Peyer's patch (tissue), 4 donors: ENCODE data around the gene PIK3C3. TPM values are rescaled to one million over a fixed set of nuclear protein-coding genes. Genes with fewer than 3 reads are reported as not detected.
"Not testable (repeated sequence)": the region's sequence is repeated elsewhere in the genome, so short reads cannot be mapped to it uniquely, and the experiment has no call there.

Experiments used
- DNase-seq, 3 donors: peaks; one replicate each; pipeline ENCODE4 v3.0.0-alpha.2; 2017 to 2019
- H3K27ac ChIP-seq, 4 donors: fragments of 200-600 bp; sonication (generic); one replicate each; pipeline ENCODE4 v1.5.1; 2016 to 2019
- H3K27me3 ChIP-seq, 2 donors: fragments of 200-600 bp; sonication (generic); one replicate each; pipeline ENCODE4 v1.5.1; 2019
- H3K36me3 ChIP-seq, 3 donors: fragments of 200-600 bp; sonication (generic); one replicate each; pipeline ENCODE4 v1.5.1; 2016 to 2019
- H3K4me1 ChIP-seq, 4 donors: fragments of 200-600 bp; sonication (generic); one replicate each; pipeline ENCODE4 v1.5.1; 2016 to 2019
- H3K4me3 ChIP-seq, 4 donors: fragments of 200-600 bp; sonication (generic); 1 replicate in 3 of 4; 2 replicates in 1 of 4; pipeline ENCODE4 v1.5.1; 2016 to 2019; ENCODE audit warnings: mild to moderate bottlenecking in 1 of 4
- H3K9me3 ChIP-seq, 4 donors: fragments of 200-600 bp; sonication (generic); one replicate each; pipeline ENCODE4 v1.5.1; 2016 to 2019; ENCODE audit warnings: mild to moderate bottlenecking in 1 of 4
- POLR2A ChIP-seq, 2 donors: fragments of 450-650 bp; IDR thresholded peaks; one replicate each; pipeline ENCODE4 v1.5.1; 2017; ENCODE audit warnings: antibody characterized with exemption in 2 of 2, mild to moderate bottlenecking in 2 of 2, moderate library complexity in 2 of 2
- total RNA-seq, 4 donors: library from RNA; depleted of rRNA; stranded (reverse); fragments of >200 nt; gene quantifications; one replicate each; pipeline ENCODE4 v1.1.0, GENCODE V29; 2016
- TF ChIP-seq, protein P1 (sequence below), 6 experiments: fragments of 450-650 bp in 4 of 6; fragments of 200-600 bp in 2 of 6; sonication (generic) in 1 of 6; IDR thresholded peaks; one replicate each; pipeline ENCODE4 v1.5.1; 2017 to 2019; ENCODE audit warnings: antibody characterized with exemption in 6 of 6, mild to moderate bottlenecking in 3 of 6, moderate library complexity in 1 of 6

Gene PIK3C3
- total RNA-seq, 4 donors from 2014 or later = 33.3 to 59.4 (median 39.5) TPM

DNA sequence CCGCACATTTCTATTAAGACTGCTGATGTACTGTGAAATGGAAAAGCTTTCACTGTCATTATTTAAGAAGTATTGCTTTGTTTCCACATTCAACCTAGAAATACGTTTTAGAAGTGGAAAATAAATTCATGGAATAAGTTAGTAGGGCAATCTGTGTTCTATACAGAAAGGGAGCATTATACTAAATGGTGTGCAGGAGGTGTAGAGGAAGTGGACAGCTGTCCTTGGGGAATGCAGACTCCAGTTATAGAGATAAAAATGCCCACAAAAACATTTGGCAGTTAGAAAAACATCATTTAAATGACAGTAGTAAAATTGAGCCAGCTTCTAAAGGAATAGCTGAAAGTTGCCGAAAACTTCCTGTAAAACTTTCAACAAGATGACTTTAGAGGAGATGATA is 46.8 kb downstream of the PIK3C3 start:
- Histone ChIP-seq H3K27ac (no peak overlapping the region), H3K4me1 (no peaks in the 10 kb centered on the region), H3K36me3 (peaks cover 0 to 75% (median 0%) of the 10 kb centered on the region in 3 donors), H3K4me3 (no peak overlapping the region), H3K27me3 (no peaks in the 10 kb centered on the region), H3K9me3 (no peaks in the 10 kb centered on the region)
- TF ChIP-seq, protein P1, sequence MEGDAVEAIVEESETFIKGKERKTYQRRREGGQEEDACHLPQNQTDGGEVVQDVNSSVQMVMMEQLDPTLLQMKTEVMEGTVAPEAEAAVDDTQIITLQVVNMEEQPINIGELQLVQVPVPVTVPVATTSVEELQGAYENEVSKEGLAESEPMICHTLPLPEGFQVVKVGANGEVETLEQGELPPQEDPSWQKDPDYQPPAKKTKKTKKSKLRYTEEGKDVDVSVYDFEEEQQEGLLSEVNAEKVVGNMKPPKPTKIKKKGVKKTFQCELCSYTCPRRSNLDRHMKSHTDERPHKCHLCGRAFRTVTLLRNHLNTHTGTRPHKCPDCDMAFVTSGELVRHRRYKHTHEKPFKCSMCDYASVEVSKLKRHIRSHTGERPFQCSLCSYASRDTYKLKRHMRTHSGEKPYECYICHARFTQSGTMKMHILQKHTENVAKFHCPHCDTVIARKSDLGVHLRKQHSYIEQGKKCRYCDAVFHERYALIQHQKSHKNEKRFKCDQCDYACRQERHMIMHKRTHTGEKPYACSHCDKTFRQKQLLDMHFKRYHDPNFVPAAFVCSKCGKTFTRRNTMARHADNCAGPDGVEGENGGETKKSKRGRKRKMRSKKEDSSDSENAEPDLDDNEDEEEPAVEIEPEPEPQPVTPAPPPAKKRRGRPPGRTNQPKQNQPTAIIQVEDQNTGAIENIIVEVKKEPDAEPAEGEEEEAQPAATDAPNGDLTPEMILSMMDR (IDR thresholded peaks at IDR 0.05) = no peak
- TF ChIP-seq POLR2A (IDR thresholded peaks at IDR 0.05) = no peak
- DNase-seq = no peak

DNA sequence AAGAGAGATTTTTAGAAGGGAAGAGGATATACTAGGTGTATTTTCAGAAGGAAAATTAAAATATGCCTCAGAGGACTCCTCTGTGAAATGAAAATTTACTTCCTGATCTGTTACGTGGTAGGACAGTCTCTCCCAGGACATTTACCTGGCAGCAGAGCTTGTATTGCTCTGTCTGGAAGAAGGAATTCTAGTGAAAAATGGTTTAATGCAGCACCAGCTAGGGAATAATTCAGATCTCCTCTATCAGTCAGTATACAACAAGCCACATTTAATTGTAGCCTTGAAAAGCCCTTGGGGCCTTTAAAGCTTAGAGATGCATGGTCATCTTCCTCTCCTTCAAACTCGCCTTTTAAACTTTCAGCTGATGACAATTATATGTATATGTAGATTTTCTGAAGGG is 49.6 kb downstream of the PIK3C3 start:
- H3K36me3 ChIP-seq = peaks cover 0 to 62% (median 0%) of the 10 kb centered on the region in 3 donors
- DNase-seq = no peak
- H3K9me3 ChIP-seq = no peaks in the 10 kb centered on the region
- no peak for TF ChIP-seq POLR2A (IDR thresholded peaks at IDR 0.05)
- TF ChIP-seq, protein P1 (IDR thresholded peaks at IDR 0.05) = no peak
- no peak overlapping the region for H3K27ac ChIP-seq
- H3K27me3 ChIP-seq = no peaks in the 10 kb centered on the region
- no peaks in the 10 kb centered on the region for H3K4me1 ChIP-seq
- no peak overlapping the region for H3K4me3 ChIP-seq

DNA sequence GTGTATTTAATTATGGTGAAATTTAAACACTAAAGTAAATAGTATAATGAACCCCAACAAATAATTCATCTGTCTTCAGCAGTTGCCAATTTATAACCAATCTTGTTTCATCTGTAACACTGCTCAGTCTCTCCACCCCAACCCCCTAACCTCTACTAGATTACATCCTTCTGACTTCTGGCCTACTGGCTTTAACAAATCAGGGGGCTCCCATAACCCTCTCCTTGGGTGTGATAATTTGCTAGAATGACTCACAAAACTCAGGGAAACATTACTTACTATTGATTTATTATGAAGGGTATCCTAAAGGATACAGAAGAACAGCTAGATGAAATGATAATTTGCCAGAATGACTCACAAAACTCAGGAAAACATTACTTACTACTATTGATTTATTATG is 50.7 kb downstream of the PIK3C3 start:
- Histone ChIP-seq H3K36me3 (peaks cover 0 to 56% (median 0%) of the 10 kb centered on the region in 3 donors), H3K27me3 (no peaks in the 10 kb centered on the region), H3K4me3 (no peak overlapping the region), H3K4me1 (no peaks in the 10 kb centered on the region), H3K27ac (no peak overlapping the region), H3K9me3 (no peaks in the 10 kb centered on the region)
- DNase-seq = no peak
- no peak for TF ChIP-seq POLR2A (IDR thresholded peaks at IDR 0.05)
- TF ChIP-seq, protein P1 (IDR thresholded peaks at IDR 0.05) = no peak

DNA sequence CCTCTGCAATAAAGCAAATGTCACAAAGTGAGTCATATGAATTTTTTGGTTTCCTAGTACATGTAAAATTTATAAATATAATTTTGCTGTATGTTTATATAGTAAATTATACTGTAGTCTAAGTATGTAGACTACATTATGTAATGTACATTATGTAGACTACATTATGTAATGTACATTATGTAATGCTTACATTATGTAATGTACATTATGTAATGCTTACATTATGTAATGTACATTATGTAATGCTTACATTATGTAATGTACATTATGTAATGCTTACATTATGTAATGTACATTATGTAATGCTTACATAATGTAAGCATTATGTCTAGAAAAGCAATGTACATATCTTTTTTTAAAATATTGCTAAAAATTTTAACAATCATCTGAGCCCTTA is 54.4 kb downstream of the PIK3C3 start:
- not testable (repeated sequence) for H3K27ac ChIP-seq, H3K4me3 ChIP-seq, H3K4me1 ChIP-seq, H3K27me3 ChIP-seq, DNase-seq, H3K9me3 ChIP-seq
- peaks cover 0 to 34% (median 2%) of the 10 kb centered on the region in 3 donors for H3K36me3 ChIP-seq

DNA sequence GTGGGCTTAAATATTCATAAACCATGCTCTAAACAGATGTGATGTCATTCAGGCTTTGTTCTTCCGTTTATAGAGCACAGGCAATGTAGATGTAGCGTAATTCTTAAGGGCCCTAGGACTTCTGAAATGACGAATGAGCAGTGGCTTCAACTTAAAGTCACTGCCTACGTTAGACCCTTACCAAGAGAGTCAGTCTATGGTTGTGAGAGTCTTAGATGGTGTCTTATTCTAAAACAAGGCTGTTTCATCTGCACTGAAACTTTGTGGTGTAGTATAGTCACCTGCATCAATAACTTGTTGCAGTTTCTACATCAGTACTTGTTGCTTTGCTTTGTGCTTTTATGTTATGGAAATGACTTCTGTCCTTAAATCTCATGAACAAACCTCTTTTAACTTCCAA is 56.0 kb downstream of the PIK3C3 start:
- peaks cover 0 to 33% (median 2%) of the 10 kb centered on the region in 3 donors for H3K36me3 ChIP-seq
- no peaks in the 10 kb centered on the region for H3K9me3 ChIP-seq
- TF ChIP-seq, protein P1 (IDR thresholded peaks at IDR 0.05) = no peak
- TF ChIP-seq POLR2A (IDR thresholded peaks at IDR 0.05) = no peak
- no peak overlapping the region for H3K27ac ChIP-seq
- H3K4me3 ChIP-seq = no peak overlapping the region
- no peaks in the 10 kb centered on the region for H3K4me1 ChIP-seq
- DNase-seq = no peak
- H3K27me3 ChIP-seq = no peaks in the 10 kb centered on the region

DNA sequence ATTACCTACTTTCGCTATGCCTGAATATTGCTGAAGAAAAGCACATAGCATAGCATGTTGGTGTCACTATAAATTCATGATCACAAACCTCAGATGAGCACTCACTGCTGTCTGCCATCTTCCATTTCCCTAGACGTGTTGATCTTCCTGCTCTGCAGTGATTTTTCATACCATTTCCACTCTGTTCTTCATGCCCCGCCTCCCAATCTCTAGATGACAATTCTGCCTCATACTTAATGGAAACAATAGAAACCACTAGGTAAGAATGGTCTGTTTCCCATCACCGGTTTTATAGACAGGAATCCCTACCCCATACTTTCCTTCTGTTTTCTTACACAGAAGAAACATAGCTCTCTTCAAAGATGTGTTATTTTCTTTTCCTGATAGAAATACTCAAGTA is 63.8 kb downstream of the PIK3C3 start:
- Histone ChIP-seq H3K9me3 (no peaks in the 10 kb centered on the region), H3K27ac (no peak overlapping the region), H3K4me1 (no peaks in the 10 kb centered on the region), H3K4me3 (no peak overlapping the region), H3K27me3 (no peaks in the 10 kb centered on the region), H3K36me3 (peaks cover 0 to 46% (median 0%) of the 10 kb centered on the region in 3 donors)
- DNase-seq = no peak
- TF ChIP-seq POLR2A (IDR thresholded peaks at IDR 0.05) = no peak
- TF ChIP-seq, protein P1 (IDR thresholded peaks at IDR 0.05) = no peak
